ENCODE measurements around the gene CLEC3B.
"Not testable (repeated sequence)": the region's sequence is repeated elsewhere in the genome, so short reads cannot be mapped to it uniquely, and the experiment has no call there.

Gene CLEC3B

DNA sequence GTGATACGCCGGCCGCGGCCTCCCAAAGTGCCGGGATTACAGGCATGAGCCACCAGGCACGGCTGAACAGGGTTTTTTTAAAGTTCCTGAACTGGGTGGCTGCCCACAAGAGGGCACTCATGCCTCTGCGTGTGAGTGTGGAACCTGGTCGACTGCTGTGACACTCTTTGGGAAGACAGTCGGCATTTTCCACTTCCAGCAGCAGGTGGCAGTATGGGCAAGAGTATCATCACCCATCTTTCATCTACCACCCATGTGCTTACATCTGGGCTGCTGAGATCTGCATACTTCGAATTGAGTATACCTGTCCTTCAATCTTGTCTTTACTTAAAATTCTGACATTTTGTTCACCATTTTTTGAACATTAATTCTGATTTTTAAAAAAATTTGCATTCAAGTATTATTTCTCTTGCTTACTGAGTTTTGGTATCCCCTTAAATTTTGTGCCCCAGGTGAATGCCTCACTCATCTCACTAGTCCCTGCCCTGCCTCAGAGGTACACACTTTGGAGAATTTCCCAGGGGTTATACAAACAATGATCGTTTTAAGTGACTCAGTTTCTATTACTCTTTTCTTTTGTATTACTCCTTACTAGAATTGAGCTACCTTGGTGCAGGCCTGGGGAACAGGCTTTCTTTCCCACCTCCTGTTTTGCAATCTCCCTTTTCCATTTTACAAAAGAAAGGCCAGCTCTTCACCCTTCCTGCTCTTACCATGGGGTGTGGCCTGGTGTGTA lies 11.8 kb downstream of the CLEC3B start:
- DNase-seq = peak; percentile 55 to 94 (median 82)

DNA sequence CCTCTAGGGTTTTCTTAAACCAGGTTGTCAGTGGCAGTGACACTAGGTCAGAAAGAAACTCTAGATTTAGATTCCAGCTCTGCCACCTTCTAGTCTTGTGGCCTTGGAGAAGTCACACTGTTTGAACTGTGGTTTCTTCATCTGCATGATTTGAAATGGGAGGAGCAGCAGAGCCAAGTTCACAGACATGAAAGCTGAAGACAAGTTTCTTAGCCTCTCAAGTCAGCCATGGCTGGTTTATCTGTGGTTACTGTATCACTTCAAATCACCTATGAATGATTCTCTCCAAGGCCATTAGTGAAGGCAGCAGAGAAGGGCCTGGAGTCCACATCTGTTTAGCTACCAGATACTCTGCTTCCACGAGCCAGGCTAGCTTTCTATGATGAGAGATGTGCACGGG lies 15.6 kb downstream of the CLEC3B start:
- DNase-seq = peak in 1 of 5 experiments; percentile 90

DNA sequence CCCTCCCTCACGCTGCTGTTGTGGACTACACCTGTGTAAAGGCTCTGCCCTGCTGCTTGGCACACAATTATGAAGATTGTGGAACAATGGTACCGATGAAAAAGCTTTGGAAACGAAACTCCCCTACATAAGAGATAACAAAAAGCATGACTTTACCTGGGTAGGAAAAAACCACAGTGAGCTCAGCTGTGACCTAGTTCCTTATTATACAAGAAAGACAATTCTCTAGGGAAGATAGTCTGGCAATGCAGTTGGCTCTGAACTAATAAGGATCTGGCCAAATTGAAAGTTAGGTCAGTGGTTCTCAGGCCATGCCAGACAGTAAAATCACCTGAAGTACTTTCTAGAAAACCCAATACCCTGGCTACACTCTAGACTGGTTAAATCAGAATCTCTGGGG lies 16.1 kb downstream of the CLEC3B start:
- DNase-seq = no peak

DNA sequence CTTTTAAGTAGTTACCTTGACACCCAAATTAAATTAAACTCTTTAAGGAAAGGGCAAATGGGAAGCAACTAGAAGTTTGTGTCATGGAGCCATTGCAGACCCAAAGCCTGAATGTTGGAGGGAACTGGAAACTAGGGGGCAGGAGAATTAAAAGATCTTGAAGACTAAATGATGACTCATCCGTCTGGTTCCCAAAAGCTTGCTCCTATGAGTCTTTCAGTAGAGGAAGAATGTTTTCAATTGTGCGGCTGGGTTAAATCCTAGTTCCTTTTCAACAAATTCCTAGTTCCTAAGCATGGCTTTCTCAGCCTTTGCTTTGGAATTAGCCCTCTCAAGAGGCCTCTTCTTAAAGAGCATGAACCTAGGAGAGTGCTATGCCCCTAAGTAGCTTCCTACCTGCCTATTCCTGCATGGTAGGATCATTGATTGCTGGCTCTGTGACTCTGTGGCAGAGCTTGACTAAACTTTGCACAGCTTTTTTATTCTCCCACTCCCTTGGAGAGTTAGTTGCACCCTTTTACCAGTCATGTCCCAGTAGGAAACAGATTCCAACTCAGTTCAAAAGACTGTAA lies 17.7 kb downstream of the CLEC3B start:
- DNase-seq = no peak

DNA sequence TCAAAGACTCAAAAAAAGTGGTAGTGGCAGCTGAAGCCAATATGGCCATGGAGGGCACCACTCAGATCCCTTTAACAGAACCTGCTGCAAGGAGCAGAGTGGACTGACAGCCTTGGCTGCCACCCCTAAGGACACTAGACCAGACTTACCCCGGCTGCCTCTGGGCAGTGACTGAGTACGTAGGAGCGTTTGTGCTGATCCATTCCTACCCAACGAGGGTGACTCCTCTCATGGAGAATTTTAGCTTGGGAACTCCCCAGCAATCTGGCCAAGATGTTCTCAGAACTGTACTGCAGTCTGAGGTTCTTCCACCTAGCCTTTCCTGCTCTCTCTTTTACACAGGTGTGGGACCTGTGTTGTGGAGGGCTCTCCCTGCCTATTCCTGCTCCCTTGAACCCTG lies 22.1 kb downstream of the CLEC3B start:
- DNase-seq = no peak

DNA sequence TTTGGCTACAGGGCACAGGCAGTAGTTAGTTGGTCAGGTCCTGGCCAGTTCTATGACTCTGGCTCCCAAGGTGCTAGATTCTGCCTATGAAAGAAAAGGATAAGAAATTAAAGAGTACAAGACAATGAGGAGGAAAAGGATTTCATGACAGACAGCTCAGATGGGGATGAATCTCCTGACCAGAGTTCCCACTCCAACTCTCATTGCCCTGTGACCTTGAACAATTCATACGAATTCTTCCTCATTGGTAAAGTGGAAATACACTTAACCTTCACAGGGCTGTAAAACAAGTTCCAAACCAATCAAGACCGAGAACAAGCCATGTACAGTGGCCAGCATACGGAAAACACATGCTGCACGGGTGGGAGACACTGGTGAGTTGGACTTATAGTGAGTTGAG lies 23.7 kb downstream of the CLEC3B start:
- DNase-seq = no peak

DNA sequence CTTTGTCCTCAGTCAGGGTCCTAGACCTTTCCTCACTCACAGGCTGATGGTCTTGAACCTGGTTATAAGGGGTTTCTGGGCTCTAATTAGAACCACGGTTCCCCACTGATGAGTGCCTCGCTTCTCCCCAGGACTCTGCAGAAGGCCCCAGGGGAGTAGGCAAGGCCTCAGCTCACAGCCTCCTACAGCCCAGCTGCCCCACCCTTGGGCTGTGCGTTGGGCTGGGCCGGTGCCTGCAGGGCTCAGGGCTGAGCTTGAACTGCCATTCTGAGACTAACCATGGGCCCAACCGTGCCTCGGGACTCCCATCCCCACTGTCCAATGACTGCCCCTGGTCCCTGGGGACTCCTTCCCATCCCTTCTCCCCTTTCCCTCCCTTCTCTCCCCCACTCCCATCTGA lies 25.6 kb downstream of the CLEC3B start:
- no peak for DNase-seq

DNA sequence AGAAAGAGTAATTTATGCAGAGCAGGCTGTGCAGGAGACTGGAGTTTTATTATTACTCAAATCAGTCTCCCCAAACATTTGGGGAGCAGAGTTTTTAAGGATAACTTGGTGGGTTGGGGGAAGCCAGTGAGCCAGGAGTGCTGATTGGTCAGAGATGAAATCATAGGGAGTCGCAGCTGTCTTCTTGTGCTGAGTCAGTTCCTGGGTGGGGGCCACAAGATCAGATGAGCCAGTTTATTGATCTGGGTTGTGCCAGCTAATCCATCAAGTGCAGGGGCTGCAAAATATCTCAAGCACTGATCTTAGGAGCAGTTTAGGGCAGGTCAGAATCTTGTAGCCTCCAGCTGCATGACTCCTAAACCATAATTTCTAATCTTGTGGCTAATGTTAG lies 27.7 kb downstream of the CLEC3B start:
- DNase-seq = not testable (repeated sequence)

DNA sequence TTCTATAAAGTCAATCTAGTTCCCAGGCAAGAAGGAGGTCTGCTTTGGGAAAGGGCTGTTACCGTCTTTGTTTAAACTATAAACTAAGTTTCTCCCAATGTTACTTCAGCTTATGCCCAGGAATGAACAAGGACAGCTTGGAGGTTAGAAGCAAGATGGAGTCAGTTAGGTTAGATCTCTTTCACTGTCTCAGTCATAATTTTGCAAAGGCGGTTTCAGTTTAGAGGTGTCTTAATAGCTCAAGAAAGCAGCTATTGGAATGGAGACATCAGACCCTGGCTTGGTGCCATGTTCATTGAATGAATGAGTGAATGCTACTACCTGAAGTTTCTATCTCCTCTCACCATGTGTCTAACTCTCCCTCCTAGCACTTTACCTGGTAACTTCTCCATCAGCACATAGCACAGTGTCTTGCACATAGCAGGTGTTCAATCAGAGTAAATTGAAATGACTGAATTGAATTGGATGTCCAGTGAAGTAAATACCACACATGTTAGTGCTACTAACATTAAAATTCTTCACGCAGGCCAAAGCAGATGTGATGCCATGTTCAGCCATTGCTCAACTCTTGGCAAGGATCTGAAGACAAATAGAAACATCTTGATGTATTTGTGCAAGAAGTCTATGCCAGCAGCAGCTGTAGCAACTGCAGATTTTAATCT lies 28.2 kb downstream of the CLEC3B start:
- DNase-seq = no peak

DNA sequence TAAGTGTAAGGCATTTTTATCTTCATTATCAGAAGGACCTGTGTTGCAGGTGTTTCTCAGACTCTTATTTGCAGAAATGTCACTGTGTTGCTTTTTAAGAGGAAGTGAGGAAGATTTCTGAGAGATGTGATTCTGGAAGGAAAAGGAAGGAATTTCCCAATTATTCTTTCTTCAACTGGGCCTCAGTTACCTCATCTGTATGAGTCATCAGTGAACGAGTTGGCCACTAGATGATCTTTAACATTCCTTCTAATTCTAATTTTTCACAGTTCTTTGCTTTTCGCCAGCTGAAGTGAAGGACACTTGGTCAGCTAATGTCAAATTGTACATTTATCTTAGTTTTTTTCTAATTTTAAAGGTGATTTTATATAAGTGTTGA lies 28.9 kb downstream of the CLEC3B start:
- DNase-seq = no peak

DNA sequence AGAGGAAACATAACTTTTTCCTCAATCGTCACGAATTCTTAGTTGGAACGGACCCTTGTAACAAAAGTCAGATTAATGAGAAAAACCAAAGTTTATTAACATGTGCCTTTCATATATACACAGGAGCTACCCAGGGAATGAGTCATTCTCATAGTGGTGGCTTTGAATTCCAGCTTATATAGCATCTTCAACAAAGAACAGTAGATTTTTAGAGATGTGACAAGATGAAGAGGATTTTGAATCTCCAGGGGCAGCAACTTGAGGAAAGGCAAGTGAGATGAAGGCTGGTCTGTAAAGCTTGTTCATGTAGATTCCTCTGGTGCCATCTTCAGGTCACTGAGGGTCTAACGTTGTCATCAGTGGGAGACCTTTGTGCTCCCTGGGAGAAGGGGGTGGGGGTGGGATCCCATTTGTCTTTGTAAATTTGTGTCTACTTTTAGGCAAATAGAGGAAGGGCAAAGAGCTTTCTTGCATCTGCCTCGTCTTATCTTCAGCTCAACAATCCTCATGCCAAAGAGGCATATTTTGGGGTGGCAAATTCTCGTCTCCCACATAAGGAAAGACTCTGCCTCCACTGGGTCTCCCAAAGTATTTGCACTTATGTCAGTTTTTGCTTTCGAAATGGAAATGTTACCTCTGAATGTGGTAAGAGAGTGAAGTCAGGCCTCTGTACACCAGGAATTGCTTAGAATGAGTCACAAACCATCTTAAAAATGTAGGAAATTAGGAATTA lies 29.5 kb downstream of the CLEC3B start:
- peak in 1 of 5 experiments; percentile 59 for DNase-seq

DNA sequence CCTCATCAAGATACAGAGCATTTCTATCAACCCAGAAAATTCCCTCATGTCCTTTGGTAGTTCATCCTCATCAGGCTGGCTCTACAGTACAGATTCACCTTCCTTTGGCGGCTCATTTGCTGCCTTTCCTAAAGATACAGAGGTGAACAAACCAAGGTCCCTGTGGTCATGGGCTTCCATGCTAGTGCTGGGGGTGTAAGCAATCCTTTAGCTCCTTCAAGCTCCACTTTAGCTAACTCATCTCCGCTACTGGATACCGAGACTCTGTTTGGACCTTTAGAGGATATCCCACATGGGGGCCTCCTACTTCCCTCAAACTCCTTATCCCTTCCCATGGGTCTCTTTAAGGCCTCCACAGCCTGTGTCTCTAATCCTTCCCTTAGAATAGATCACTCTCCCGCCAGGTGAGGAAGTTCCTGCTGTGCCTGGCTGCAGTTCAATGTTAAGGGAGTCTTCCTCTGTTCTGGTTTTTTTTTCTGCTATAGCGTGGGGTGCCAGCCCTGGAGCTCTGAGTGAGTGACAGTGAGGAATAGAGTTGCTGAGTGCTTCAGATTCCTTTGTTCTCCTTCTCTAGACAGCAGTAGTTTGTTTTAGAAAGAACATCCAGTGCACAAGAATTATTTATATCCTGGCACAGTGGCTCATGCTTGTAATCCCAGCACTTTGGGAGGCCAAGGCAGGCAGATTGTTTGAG lies 30.7 kb downstream of the CLEC3B start:
- no peak for DNase-seq

DNA sequence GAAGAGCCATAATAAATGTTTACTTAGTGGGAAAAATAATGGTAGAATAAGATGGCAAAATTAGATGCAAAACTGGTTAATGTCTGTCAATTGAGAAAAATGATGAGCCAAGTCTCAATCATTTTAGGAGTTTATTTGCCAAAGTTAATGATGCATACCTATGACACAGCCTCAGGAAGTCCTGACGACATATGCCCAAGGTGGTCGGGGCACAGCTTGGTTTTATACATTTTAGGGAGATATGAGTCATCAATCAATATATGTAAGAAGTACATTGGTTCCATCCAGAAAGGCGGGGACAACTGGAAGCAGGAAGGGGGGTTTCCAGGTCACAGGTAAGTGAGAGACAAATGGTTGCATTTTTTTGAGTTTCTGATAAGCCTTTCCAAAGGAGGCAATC lies 31.5 kb downstream of the CLEC3B start:
- peak in 1 of 5 experiments; percentile 41 for DNase-seq

DNA sequence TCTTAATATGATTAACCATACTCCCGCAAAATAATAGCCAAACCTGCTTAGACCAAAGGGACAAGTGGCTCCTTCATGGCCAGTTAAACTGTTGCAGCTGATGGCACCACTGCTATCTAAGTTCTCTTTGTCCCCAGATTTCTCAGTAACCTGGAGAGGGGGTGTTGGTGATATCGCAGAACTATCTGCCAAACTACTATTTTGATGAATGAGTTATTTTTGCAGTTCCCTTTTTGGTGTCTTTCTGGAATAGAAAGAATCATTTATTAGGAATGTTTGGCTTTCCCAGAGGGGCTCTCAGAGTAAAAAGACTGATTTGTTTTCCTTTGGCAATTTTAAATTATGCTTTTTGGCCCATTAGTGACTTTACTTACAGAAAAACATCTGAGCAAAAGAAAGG lies 33.0 kb downstream of the CLEC3B start:
- no peak for DNase-seq

DNA sequence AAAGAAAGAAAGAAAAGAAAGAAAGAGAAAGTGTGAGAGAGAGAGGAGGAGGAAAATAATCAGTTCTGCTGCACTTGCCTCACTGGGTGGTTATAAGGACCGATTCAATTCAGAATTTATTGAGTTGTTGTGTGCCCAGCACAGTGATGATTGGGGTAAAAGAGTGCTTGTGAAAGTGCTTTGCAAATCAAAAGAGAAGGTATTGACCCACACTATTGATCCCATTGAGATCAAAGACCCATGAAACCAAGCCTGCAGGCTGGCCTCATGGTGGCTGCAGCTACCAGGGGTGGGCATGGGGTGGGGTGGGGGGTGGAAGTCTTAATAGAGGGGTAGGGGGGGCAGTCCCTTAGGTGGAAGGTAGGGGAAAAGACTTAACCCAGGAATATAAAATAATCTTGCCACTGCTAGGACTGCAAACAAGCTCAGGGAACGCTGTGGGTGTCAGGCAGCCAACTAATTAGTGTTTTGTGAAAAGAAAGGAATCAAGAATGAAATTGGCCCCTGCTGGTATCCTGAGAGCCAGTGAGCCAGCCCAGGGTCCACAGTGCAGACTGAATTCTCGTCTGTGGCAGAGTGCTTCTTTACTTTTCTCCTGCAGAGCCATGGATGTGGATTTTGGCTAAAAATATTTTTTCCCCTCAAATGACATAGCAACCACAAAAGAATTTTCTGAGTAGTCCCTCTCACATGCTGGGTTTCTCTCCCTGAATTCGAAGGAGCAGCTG lies 34.2 kb downstream of the CLEC3B start:
- DNase-seq = no peak

DNA sequence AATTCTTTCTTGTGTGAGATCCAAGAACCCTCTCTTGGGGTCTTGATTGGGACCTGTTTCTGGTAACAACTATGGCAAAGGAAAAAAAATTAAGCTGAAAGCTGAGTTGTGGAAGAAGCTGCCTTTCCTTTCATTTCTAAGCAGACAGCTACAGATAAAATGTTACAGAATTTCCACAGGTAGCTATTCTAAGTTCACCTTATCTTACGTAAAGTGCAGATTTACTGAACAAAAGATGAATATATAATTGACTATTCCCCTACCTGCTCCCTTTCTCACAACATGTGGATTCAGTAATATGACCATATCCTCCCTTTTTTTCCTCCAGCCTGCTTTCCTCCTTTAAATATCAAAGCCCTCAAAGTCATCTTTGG lies 36.6 kb downstream of the CLEC3B start:
- DNase-seq = no peak

DNA sequence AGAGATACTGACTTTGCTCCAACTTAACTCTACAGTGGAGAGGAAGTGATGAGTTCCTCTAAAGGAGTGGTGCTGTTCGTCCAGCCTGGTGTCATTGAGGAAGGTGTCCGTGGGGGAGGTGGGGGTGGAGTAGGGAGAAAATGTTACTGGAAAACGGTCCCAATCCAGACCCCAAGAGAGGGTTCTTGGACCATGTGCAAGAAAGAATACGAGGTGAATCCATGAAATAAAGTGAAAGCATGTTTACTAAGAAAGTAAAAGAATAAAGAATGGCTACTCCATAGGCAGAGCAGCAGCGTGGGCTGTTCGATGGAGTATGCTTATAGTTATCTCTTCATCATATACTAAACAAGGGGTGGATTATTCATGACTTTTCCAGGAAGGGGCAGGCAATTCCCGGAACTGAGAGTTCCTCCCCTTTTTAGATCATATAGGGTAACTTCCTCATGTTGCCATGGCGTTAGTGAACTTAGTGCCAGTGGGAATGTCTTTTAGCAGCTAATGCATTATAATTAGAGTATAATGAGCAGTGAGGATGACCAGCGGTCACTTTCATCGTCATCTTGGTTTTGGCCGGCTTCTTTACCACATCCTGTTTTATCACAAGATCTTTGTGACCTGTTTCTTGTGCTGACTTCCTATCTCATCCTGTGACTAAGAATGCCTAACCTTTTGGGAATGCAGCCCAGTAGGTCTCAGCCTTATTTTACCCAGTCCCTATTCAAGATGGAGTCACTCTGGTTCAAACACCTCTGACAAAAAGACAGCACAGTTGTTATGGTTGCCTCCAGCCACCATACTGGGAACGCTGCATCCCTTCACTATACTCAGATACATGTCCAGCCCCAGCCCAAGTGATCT lies 38.6 kb downstream of the CLEC3B start:
- peak in 2 of 5 experiments; percentile 37 to 56 for DNase-seq

DNA sequence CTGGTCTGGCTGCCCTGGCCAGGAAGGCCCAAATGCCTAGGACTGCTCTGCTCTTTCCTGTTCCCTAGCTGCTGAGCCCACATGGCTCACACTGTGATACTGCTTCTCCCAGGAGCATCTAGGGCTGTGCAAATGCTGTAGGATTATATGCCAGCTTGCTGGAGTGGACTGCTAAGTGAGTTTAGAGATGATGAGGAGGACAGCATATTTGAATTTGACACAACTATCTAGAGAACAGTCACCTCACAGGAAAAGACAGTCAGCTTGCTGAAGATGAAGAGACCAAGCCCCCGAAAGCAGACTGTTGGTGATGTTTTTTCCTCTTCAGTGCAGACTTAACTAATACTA lies 39.2 kb downstream of the CLEC3B start:
- DNase-seq = no peak

DNA sequence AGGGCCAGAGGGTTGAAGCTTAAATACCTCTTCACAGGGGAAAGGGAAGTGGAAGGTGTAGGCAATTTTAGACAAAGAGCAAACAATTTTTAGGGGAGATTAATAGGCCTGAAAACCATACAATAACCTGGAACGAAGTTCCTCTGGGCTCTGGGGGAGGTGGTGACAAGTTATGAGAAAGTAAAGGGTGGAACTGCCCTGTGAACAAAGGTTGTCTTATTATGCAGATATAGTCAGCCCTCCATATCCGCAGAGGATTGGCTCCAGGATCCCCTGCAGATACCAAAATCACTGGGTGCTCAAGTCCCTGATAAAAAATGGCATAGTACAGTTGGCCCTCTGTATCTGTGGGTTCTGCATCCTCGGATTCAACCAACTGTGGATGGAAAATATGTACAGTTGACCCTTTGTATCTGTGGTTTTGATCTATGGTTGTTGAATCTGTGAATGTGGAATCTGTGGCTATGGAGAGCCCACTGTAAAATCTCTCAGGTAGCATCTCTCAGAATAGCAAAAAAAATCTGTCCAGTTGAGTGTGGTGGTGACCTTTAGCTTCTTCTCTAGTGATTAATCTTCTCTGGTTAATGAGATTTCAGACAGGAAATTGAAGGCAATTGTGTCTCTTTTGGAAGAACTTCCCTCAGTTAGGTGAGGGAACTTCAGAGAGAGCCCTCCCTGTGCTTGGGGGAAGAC lies 40.2 kb downstream of the CLEC3B start:
- no peak for DNase-seq

DNA sequence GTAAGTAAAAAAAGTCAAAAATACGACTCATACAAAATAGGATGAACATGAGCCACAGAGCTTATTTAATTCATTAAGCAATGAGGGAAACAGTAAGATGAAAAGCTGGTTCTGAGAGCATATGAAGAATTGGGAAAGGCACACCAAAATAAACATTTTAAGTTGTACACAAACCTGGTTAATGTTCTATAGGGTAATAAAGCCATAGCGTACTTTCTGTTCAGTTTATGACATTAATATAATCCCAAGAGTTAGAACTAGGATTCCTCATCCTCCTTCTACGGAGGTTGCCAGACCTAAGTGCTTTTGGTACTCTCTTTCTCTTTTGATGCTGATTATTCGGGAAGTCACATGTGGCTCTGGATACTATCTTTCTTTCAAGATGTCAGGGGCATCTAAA lies 41.4 kb downstream of the CLEC3B start:
- DNase-seq = no peak

DNA sequence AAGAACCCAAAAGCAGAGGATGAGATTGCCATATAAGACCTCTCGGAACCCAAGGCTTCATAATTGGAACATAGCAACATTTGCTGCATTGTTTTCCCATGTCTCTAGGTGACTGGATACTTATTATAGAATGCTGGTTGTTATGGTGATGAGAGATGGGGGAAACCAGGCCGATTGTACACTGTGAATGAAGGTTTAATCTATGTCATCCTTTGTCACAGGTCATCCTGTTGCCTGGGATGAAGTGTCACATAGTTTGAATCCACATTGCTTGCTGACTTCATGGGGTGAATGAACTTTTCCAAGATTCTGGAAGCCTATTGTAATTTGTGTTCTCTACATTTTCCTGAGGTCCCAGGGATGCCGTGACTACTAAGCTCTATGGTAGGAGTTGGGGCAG lies 41.8 kb downstream of the CLEC3B start:
- DNase-seq = no peak

All from T-helper 2 cell (primary cell).